ENCODE measurements around the gene ALX4.

ALX4 gene

GRCh38 chr11:44309478-44310205, at the start of gene ALX4:
Gene ALX4, minus strand, starts transcription at chr11:44310139. Its CDS starts 77 bp downstream, at chr11:44310062.
- H3K4me2 ChIP-seq (ENCODE audit: insufficient read depth, low read length), result no peak within 1 kb of the TSS
- no peak within 1 kb of the TSS for H3K27ac ChIP-seq (ENCODE audit: low read length)
- DNase-seq (no peak), ATAC-seq (ENCODE audit: insufficient read depth, low read depth) (no peak)
- no peaks in the 10 kb centered on the region; the same call in 1 of the 2 replicates for H4K20me1 ChIP-seq (ENCODE audit: insufficient read depth, low read length)
- H3K9me3 ChIP-seq (ENCODE audit: insufficient read depth, low read length, severe bottlenecking), result no peaks in the 10 kb centered on the region
- TF ChIP-seq EZH2 (IDR thresholded peaks at IDR 0.05; ENCODE audit: borderline replicate concordance, low read depth, low read length, severe bottlenecking) (no peak), CTCF (IDR thresholded peaks at IDR 0.05; ENCODE audit: borderline replicate concordance, extremely low read depth, low read length, poor library complexity, severe bottlenecking) (no peak)
- no peaks in the 10 kb centered on the region for H3K79me2 ChIP-seq (ENCODE audit: insufficient read depth, low read length)
- no peaks in the 10 kb centered on the region for H3K4me1 ChIP-seq (ENCODE audit: insufficient read depth, low read length)
- no peaks in the 10 kb centered on the region for H3K36me3 ChIP-seq (ENCODE audit: insufficient read depth, low read length)
- H3K4me3 ChIP-seq (ENCODE audit: low read depth in 1 of 2, low read length in 2 of 2), result no peak within 1 kb of the TSS
- H3K9ac ChIP-seq (ENCODE audit: low read depth, low read length), result no peak within 1 kb of the TSS
- peaks cover 5% of the 10 kb centered on the region for H3K27me3 ChIP-seq (ENCODE audit: insufficient read depth, low read length, poor library complexity)
- no peak within 1 kb of the TSS for H2AFZ ChIP-seq (ENCODE audit: low read depth, low read length)

GRCh38 chr11:44359162-44359561, 49.2 kb upstream of the ALX4 start:
- H4K20me1 ChIP-seq (ENCODE audit: insufficient read depth, low read length), result no peaks in the 10 kb centered on the region
- DNase-seq, result no peak
- no peaks in the 10 kb centered on the region for H3K79me2 ChIP-seq (ENCODE audit: insufficient read depth, low read length)
- H3K36me3 ChIP-seq (ENCODE audit: insufficient read depth, low read length), result no peaks in the 10 kb centered on the region
- TF ChIP-seq CTCF (IDR thresholded peaks at IDR 0.05; ENCODE audit: borderline replicate concordance, extremely low read depth, low read length, poor library complexity, severe bottlenecking), result no peak
- TF ChIP-seq EZH2 (IDR thresholded peaks at IDR 0.05; ENCODE audit: borderline replicate concordance, low read depth, low read length, severe bottlenecking), result no peak
- H2AFZ ChIP-seq (ENCODE audit: low read depth, low read length), result no peak overlapping the region
- H3K9ac ChIP-seq (ENCODE audit: low read depth, low read length), result no peak overlapping the region
- H3K4me1 ChIP-seq (ENCODE audit: insufficient read depth, low read length), result no peaks in the 10 kb centered on the region
- H3K9me3 ChIP-seq (ENCODE audit: insufficient read depth, low read length, severe bottlenecking), result no peaks in the 10 kb centered on the region
- no peak overlapping the region for H3K4me2 ChIP-seq (ENCODE audit: insufficient read depth, low read length)
- H3K27ac ChIP-seq (ENCODE audit: low read length), result no peak overlapping the region
- H3K4me3 ChIP-seq (ENCODE audit: low read depth in 1 of 2, low read length in 2 of 2), result no peak overlapping the region
- ATAC-seq (ENCODE audit: insufficient read depth, low read depth), result no peak
- H3K27me3 ChIP-seq (ENCODE audit: insufficient read depth, low read length, poor library complexity), result peaks cover 9% of the 10 kb centered on the region

DNA sequence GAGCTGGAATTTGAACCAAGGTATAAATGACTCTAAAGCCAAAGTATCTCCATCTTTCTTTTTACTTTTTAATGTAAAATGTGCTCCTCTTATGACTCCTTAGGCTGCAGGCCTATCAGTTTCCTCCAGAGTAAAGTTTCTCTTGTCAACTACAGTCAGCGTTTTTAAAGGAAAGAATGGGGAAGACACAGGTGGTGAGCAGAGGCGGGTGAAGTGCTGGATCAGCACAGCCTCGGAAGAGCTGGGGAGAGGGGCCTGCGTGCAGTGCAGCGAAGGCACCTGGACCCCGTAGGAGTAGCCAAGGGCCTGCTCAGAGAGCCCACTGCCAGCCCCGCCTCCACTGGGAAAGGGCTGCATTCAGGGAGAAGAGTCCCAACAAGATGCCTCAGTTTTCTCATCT, 48.8 kb upstream of the ALX4 start:
- no peak for DNase-seq
- H3K9me3 ChIP-seq (ENCODE audit: insufficient read depth, low read length, severe bottlenecking), result no peaks in the 10 kb centered on the region
- no peaks in the 10 kb centered on the region for H4K20me1 ChIP-seq (ENCODE audit: insufficient read depth, low read length)

More for the DNA sequence above, 48.8 kb upstream of the ALX4 start:
- TF ChIP-seq EZH2 (IDR thresholded peaks at IDR 0.05; ENCODE audit: borderline replicate concordance, low read depth, low read length, severe bottlenecking) (no peak), CTCF (IDR thresholded peaks at IDR 0.05; ENCODE audit: borderline replicate concordance, extremely low read depth, low read length, poor library complexity, severe bottlenecking) (no peak)
- no peaks in the 10 kb centered on the region for H3K4me1 ChIP-seq (ENCODE audit: insufficient read depth, low read length)
- H3K36me3 ChIP-seq (ENCODE audit: insufficient read depth, low read length), result no peaks in the 10 kb centered on the region
- H3K9ac ChIP-seq (ENCODE audit: low read depth, low read length), result no peak overlapping the region
- H3K4me3 ChIP-seq (ENCODE audit: low read depth in 1 of 2, low read length in 2 of 2), result no peak overlapping the region
- H3K79me2 ChIP-seq (ENCODE audit: insufficient read depth, low read length), result no peaks in the 10 kb centered on the region
- no peak overlapping the region for H2AFZ ChIP-seq (ENCODE audit: low read depth, low read length)
- no peak overlapping the region for H3K27ac ChIP-seq (ENCODE audit: low read length)
- peaks cover 9% of the 10 kb centered on the region for H3K27me3 ChIP-seq (ENCODE audit: insufficient read depth, low read length, poor library complexity)
- H3K4me2 ChIP-seq (ENCODE audit: insufficient read depth, low read length), result no peak overlapping the region
- no peak for ATAC-seq (ENCODE audit: insufficient read depth, low read depth)

Data from DND-41 (cell line).